ENCODE data around the gene YTHDF1.

DNA sequence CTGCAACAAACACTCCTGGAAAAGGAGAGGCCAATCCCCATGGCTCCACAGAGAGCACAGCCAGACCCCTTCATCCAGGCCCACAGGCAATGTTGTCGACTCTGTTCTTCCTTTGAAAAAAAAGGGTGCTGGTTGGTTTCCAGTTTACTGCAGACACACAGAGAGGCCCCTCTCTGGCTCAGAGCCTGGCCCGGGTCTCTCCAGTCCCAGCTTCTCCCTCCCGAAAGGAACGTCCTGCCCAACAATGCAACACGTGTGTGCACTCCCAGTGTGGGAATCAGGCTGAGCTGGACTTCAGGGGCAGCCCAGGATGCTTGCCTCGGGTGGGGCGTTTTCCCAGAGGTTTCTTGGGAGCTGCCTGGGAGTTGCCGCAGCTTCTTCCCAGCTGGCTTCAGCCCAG lies 42.9 kb upstream of the YTHDF1 start:
- TF ChIP-seq POLR2A (IDR thresholded peaks at IDR 0.05) (no peak), POLR2AphosphoS5 (IDR thresholded peaks at IDR 0.05; ENCODE audit: insufficient read depth in 1 of 2, low read depth in 1 of 2) (no peak), CTCF (IDR thresholded peaks at IDR 0.05) (no peak)

Measured in vagina (tissue), 2 donors.